Measurements from ENCODE around the gene RUVBL1. TPM values are rescaled to one million over a fixed set of nuclear protein-coding genes. Genes with fewer than 3 reads are reported as not detected.

RUVBL1 gene
- total and polyA plus RNA-seq, 2 experiments from 2014 or later, result 45.0 to 54.4 TPM

DNA sequence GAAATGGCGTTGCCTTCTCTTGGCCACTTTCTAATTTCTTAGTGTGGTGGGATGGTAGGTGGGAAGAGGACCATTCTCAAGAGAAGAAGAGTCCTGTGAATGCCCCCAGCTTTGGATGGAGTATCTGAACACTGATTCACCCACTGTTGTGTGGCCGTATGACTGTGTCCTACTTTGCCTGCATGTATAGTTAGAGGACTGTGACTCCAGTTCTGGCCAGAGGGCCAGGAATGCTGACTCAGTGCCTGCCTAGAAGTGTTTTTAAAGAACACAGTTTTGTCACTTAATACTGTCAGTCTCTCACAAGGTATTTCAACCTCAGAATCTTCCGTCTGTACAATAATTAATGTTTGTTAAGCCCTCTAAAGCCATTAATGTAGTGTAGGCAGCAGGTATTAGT lies 69.2 kb downstream of the RUVBL1 start:
- peak overlapping the region; percentile 93 for H3K4me2 ChIP-seq (ENCODE audit: unreplicated experiment)
- no peaks in the 10 kb centered on the region for H3K9me2 ChIP-seq (ENCODE audit: insufficient read depth)
- TF ChIP-seq EZH2phosphoT487 (IDR thresholded peaks at IDR 0.05; ENCODE audit: insufficient read depth, low read depth) (no peak), EZH2 (IDR thresholded peaks at IDR 0.05; ENCODE audit: insufficient read depth, poor library complexity, severe bottlenecking) (no peak)
- no peaks in the 10 kb centered on the region for H3K9me3 ChIP-seq (ENCODE audit: low read depth)
- peak; percentile 92 for DNase-seq
- in situ Hi-C loops (cut with MboI), result no loop called here
- H3K4me1 ChIP-seq (ENCODE audit: insufficient read depth), result peaks cover 47% of the 10 kb centered on the region
- peak overlapping the region; percentile 96 for H3K4me3 ChIP-seq
- peaks cover 75% of the 10 kb centered on the region for H3K79me2 ChIP-seq (ENCODE audit: insufficient read depth)
- no peaks in the 10 kb centered on the region for H3K27me3 ChIP-seq (replicated peaks; ENCODE audit: insufficient read depth)
- H2AFZ ChIP-seq, result no peak overlapping the region
- H3K36me3 ChIP-seq (ENCODE audit: low read depth), result peaks cover 37% of the 10 kb centered on the region
- WGBS, 2 experiments (ENCODE audit: low coverage in 1 of 2, low lambda C conversion rate in 2 of 2, missing lambda C conversion rate in 2 of 2), result 21 to 23% methylated on average over 3 of the region's 3 CpGs
- H4K20me1 ChIP-seq (ENCODE audit: insufficient read depth), result peaks cover 18% of the 10 kb centered on the region
- H3K27ac ChIP-seq, result peak overlapping the region; percentile 95
- H3F3A ChIP-seq (ENCODE audit: insufficient read depth), result peaks cover 62% of the 10 kb centered on the region
- peak overlapping the region; percentile 100 for H3K9ac ChIP-seq

DNA sequence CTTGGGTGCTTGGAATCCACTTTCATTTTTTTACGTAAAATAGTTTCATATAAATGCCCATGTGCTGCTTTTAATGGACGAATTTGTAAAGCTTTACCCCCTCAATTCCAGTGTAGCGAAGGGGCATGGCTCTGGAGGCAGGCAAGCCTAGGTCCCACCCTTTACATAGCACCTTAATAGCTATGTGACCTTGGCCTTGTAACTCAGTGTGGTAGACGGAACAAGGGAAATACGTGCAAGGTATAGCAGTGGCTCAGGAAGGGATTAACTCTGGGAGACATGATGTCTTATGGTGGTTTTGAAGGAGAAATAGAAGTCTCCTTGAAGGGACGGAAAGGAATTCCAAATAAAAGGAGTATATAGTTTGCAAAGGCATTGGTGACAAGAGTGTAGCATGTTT lies 70.0 kb downstream of the RUVBL1 start:
- in situ Hi-C loops (cut with MboI), result no loop called here
- Histone ChIP-seq H3F3A (ENCODE audit: insufficient read depth) (peaks cover 55% of the 10 kb centered on the region), H2AFZ (no peak overlapping the region), H3K4me3 (peak overlapping the region; percentile 96), H3K27me3 (replicated peaks; ENCODE audit: insufficient read depth) (no peaks in the 10 kb centered on the region), H3K9ac (peak overlapping the region; percentile 100), H3K9me3 (ENCODE audit: low read depth) (no peaks in the 10 kb centered on the region), H3K27ac (peak overlapping the region; percentile 95), H3K4me2 (ENCODE audit: unreplicated experiment) (peak overlapping the region; percentile 93), H3K4me1 (ENCODE audit: insufficient read depth) (peaks cover 40% of the 10 kb centered on the region), H3K79me2 (ENCODE audit: insufficient read depth) (peaks cover 67% of the 10 kb centered on the region), H3K9me2 (ENCODE audit: insufficient read depth) (no peaks in the 10 kb centered on the region), H4K20me1 (ENCODE audit: insufficient read depth) (peaks cover 18% of the 10 kb centered on the region), H3K36me3 (ENCODE audit: low read depth) (peaks cover 29% of the 10 kb centered on the region)
- DNase-seq, result no peak
- 30 to 40% methylated on average over 6 of the region's 6 CpGs for WGBS, 2 experiments (ENCODE audit: low coverage in 1 of 2, low lambda C conversion rate in 2 of 2, missing lambda C conversion rate in 2 of 2)
- no peak for TF ChIP-seq EZH2 (IDR thresholded peaks at IDR 0.05; ENCODE audit: insufficient read depth, poor library complexity, severe bottlenecking)
- no peak for TF ChIP-seq EZH2phosphoT487 (IDR thresholded peaks at IDR 0.05; ENCODE audit: insufficient read depth, low read depth)

DNA sequence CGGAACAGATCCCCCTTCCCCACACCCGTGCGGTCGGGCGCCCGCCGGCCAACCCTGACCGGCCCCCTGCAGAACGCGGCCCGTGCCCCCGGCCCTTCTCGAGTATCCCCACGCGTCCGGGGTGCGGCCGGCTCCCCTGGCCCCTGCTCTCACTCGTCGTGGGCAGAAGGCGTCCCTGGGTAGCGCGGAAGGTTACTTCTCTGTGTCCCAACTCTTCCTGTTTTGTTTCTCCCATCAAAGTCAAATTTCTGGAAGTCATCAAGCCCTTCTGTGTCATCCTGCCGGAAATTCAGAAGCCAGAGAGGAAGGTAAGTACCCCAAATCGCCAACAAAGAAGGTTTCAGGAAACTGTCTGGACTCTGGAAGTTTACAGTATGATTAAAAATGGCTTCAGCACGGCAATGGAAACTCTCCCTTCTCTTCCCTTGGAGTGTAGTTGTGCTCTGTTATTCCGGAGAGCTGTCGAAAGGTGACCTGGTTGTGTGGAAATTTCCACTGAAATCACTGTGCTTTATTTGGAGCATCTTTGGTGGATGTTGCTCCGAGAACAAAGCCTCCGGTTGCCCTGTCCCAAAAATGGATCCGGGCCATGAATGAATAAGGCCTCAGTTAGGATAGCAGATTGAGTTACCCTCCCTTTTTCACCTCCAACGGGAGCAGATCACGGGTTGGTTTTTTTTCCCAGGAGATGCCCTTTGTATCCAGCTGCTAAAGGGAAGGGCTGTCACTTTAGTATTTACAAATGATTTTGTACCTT lies 70.8 kb downstream of the RUVBL1 start:
- Histone ChIP-seq H4K20me1 (ENCODE audit: insufficient read depth) (peaks cover 18% of the 10 kb centered on the region), H3K36me3 (ENCODE audit: low read depth) (peaks cover 28% of the 10 kb centered on the region), H3K9me3 (ENCODE audit: low read depth) (no peaks in the 10 kb centered on the region), H3K79me2 (ENCODE audit: insufficient read depth) (peaks cover 59% of the 10 kb centered on the region), H3K9ac (peak overlapping the region; percentile 100), H3K27ac (peak overlapping the region; percentile 95), H2AFZ (peak overlapping the region; percentile 36; the same call in 1 of the 2 replicates), H3K27me3 (replicated peaks; ENCODE audit: insufficient read depth) (no peaks in the 10 kb centered on the region), H3K9me2 (ENCODE audit: insufficient read depth) (no peaks in the 10 kb centered on the region), H3K4me1 (ENCODE audit: insufficient read depth) (peaks cover 37% of the 10 kb centered on the region), H3K4me2 (ENCODE audit: unreplicated experiment) (peak overlapping the region; percentile 93), H3F3A (ENCODE audit: insufficient read depth) (peaks cover 47% of the 10 kb centered on the region), H3K4me3 (peak overlapping the region; percentile 96)
- TF ChIP-seq EZH2phosphoT487 (IDR thresholded peaks at IDR 0.05; ENCODE audit: insufficient read depth, low read depth), result no peak
- no peak for TF ChIP-seq EZH2 (IDR thresholded peaks at IDR 0.05; ENCODE audit: insufficient read depth, poor library complexity, severe bottlenecking)
- in situ Hi-C loops (cut with MboI), result no loop called here
- WGBS, 2 experiments (ENCODE audit: low coverage in 1 of 2, low lambda C conversion rate in 2 of 2, missing lambda C conversion rate in 2 of 2), result 1% methylated on average over 30 to 33 of the region's 33 CpGs
- DNase-seq, result peak; percentile 67

DNA sequence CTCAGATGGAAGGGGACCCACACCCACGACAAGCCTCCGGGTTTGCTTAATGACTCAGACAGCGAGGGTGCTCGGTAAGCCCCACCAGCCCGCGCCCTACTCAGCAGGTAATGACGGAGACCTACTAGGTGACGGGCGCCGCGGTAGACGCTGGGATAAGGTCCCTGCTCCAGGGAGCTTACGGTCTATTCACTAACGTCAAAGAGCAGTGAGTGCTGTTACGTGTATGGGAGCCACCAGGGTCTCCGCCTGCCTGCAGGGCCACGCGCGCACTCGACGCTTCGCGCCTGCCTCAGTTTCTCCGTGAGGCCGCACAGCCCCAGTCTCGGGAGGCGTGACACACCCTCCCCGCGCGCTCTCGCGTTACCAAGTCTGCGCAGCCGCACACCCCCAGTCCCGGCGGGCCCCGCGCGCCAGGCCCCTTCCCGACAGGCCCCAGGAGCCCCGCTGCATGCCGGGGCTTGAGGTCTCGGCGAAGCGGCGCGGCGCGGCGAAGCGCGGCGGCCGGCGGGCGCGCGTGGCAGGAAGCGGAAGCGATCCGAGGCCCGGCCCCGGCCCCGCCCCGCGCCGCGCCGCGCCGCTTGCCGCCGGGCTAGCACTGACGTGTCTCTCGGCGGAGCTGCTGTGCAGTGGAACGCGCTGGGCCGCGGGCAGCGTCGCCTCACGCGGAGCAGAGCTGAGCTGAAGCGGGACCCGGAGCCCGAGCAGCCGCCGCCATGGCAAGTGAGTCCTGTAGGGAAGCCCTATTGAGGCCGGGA lies 71.6 kb downstream of the RUVBL1 start, which contains the start of gene SEC61A1:
Gene SEC61A1, plus strand, starts transcription at position 601 of the 758 bp plus-strand sequence. Its CDS starts 116 bp downstream, at position 717.
- Histone ChIP-seq H4K20me1 (ENCODE audit: insufficient read depth) (peaks cover 18% of the 10 kb centered on the region), H3K9ac (peak within 1 kb of the TSS; percentile 100), H3K9me2 (ENCODE audit: insufficient read depth) (no peaks in the 10 kb centered on the region), H3K79me2 (ENCODE audit: insufficient read depth) (peaks cover 51% of the 10 kb centered on the region), H3K27ac (peak within 1 kb of the TSS; percentile 95), H3K4me2 (ENCODE audit: unreplicated experiment) (peak within 1 kb of the TSS; percentile 93), H3K4me1 (ENCODE audit: insufficient read depth) (peaks cover 37% of the 10 kb centered on the region), H3K27me3 (replicated peaks; ENCODE audit: insufficient read depth) (no peaks in the 10 kb centered on the region), H2AFZ (peak within 1 kb of the TSS; percentile 96), H3K36me3 (ENCODE audit: low read depth) (peaks cover 28% of the 10 kb centered on the region), H3K4me3 (peak within 1 kb of the TSS; percentile 96), H3K9me3 (ENCODE audit: low read depth) (no peaks in the 10 kb centered on the region), H3F3A (ENCODE audit: insufficient read depth) (peaks cover 42% of the 10 kb centered on the region)
- in situ Hi-C loops (cut with MboI), result no loop called here
- TF ChIP-seq EZH2 (IDR thresholded peaks at IDR 0.05; ENCODE audit: insufficient read depth, poor library complexity, severe bottlenecking), result no peak
- TF ChIP-seq EZH2phosphoT487 (IDR thresholded peaks at IDR 0.05; ENCODE audit: insufficient read depth, low read depth), result no peak
- peak; percentile 99 for DNase-seq
- 1 to 2% methylated on average over 63 to 76 of the region's 90 CpGs for WGBS, 2 experiments (ENCODE audit: low coverage in 1 of 2, low lambda C conversion rate in 2 of 2, missing lambda C conversion rate in 2 of 2)
